Keratinocyte (primary cell): ENCODE results near the gene THUMPD3. TPM values are rescaled to one million over a fixed set of nuclear protein-coding genes. Genes with fewer than 3 reads are reported as not detected.

ENCODE experiments used
- DNase-seq: peaks from one replicate; pipeline ENCODE4 v3.0.0-alpha.2; 2011; ENCODE audit warnings: low read depth, missing footprints, low spot score
- FAIRE-seq: peaks from 2 replicates; lab custom pipeline; 2011; peaks lifted over from hg19 to GRCh38; lab: Jason Lieb, UNC
- H2AFZ ChIP-seq: 2 replicates; pipeline ENCODE4 v1.6.0; 2012; ENCODE audit warnings: low read length, control low read depth, inconsistent platforms; ENCODE audit not compliant: control insufficient read depth
- H3K27ac ChIP-seq: 2 replicates; pipeline ENCODE4 v1.5.1; 2011; ENCODE audit warnings: low read length; ENCODE audit not compliant: control insufficient read depth, insufficient read depth
- H3K27me3 ChIP-seq: 3 replicates; pipeline ENCODE4 v1.6.0; 2011; ENCODE audit warnings: low read length; ENCODE audit not compliant: control insufficient read depth, insufficient read depth; ENCODE audit errors: extremely low read depth
- H3K36me3 ChIP-seq, 2 experiments: 2 replicates in 1 of 2; 3 replicates in 1 of 2; pipeline ENCODE4 v1.5.1; 2011; ENCODE audit warnings: low read length in 2 of 2, mild to moderate bottlenecking in 1 of 2; ENCODE audit not compliant: control insufficient read depth in 2 of 2, insufficient read depth in 2 of 2; ENCODE audit errors: extremely low read depth in 1 of 2
- H3K4me1 ChIP-seq: 3 replicates; pipeline ENCODE4 v1.5.1; 2011; ENCODE audit warnings: low read length; ENCODE audit not compliant: control insufficient read depth, insufficient read depth; ENCODE audit errors: extremely low read depth
- H3K4me2 ChIP-seq: 3 replicates; pipeline ENCODE4 v1.6.0; 2011; ENCODE audit warnings: low read depth, low read length; ENCODE audit not compliant: control insufficient read depth, insufficient read depth; ENCODE audit errors: extremely low read depth
- H3K4me3 ChIP-seq, 3 experiments: fragments of 200-600 bp in 1 of 3; sonication (generic) in 1 of 3; 2 replicates in 2 of 3; 3 replicates in 1 of 3; pipeline ENCODE4 v1.5.1; 2011 to 2016; ENCODE audit warnings: low read length in 3 of 3, mild to moderate bottlenecking in 3 of 3, control low read depth in 2 of 3, inconsistent platforms in 1 of 3, low read depth in 1 of 3, mixed read lengths in 1 of 3, mixed run types in 1 of 3, moderate library complexity in 1 of 3; ENCODE audit not compliant: control insufficient read depth in 2 of 3, insufficient read depth in 2 of 3; ENCODE audit errors: extremely low read depth in 1 of 3
- H3K79me2 ChIP-seq: 2 replicates; pipeline ENCODE4 v1.6.0; 2012; ENCODE audit warnings: low read length; ENCODE audit not compliant: control insufficient read depth, insufficient read depth
- H3K9ac ChIP-seq: 3 replicates; pipeline ENCODE4 v1.6.0; 2011; ENCODE audit warnings: low read length; ENCODE audit not compliant: control insufficient read depth, insufficient read depth; ENCODE audit errors: extremely low read depth
- H3K9me1 ChIP-seq: 3 replicates; pipeline ENCODE4 v1.6.0; 2011; ENCODE audit warnings: low read length; ENCODE audit not compliant: control insufficient read depth, insufficient read depth; ENCODE audit errors: extremely low read depth
- H3K9me3 ChIP-seq: 2 replicates; pipeline ENCODE4 v1.5.1; 2012; ENCODE audit warnings: low read depth, low read length; ENCODE audit not compliant: control insufficient read depth
- H4K20me1 ChIP-seq: 3 replicates; pipeline ENCODE4 v1.6.0; 2011; ENCODE audit warnings: low read length; ENCODE audit not compliant: control insufficient read depth, insufficient read depth; ENCODE audit errors: extremely low read depth
- CTCF ChIP-seq, 3 experiments: IDR thresholded peaks in 1 of 3; conservative IDR thresholded peaks in 1 of 3; optimal IDR thresholded peaks in 1 of 3; 2 replicates in 2 of 3; 3 replicates in 1 of 3; pipeline versions ENCODE3 to v1.5.1; 2011; ENCODE audit warnings: low read length in 3 of 3, mild to moderate bottlenecking in 3 of 3, moderate library complexity in 2 of 3, control low read depth in 1 of 3, inconsistent platforms in 1 of 3; ENCODE audit not compliant: insufficient read depth in 2 of 3; ENCODE audit errors: extremely low read depth in 1 of 3
- EZH2 ChIP-seq: IDR thresholded peaks from one replicate; pipeline ENCODE4 v1.6.1; 2012; ENCODE audit warnings: inconsistent platforms, mild to moderate bottlenecking, low read length, moderate library complexity
- dilution Hi-C: fragments of 300-500 bp; cut with MboI; formaldehyde crosslinking; loops from one replicate; pipeline ENCODE4 v1.7.0; 2020; ENCODE audit warnings: low sequenced_read_pairs; ENCODE audit not compliant: extremely low pct_ligation_motif_present
- polyA plus RNA-seq, 5 experiments: library from polyadenylated mRNA; depleted of rRNA in 3 of 5; stranded (reverse) in 3 of 5; stranded (forward) in 1 of 5; unstranded in 1 of 5; fragments of >200 nt; gene quantifications; 1 replicate in 1 of 5; 2 replicates in 3 of 5; 3 replicates in 1 of 5; pipeline versions ENCODE4 v1.2.1 to v1.2.3, GENCODE V29; 2011 to 2012; ENCODE audit warnings: missing spikeins in 2 of 5, low read depth in 1 of 5, low replicate concordance in 1 of 5

The THUMPD3 gene
- polyA plus RNA-seq, 1 donor (not counting 4 experiments of a cell fraction or from before 2014, with no cell fraction given) = 59.8 TPM

- no peak overlapping the region for H3K4me3 ChIP-seq
- no peak overlapping the region for H3K4me2 ChIP-seq
- dilution Hi-C loops = no loop called here
- FAIRE-seq (no peak), DNase-seq (no peak)
- H3K9me1 ChIP-seq = no peaks in the 10 kb centered on the region
- H4K20me1 ChIP-seq = no peaks in the 10 kb centered on the region
- H3K4me1 ChIP-seq = peaks cover 15% of the 10 kb centered on the region
- H3K27me3 ChIP-seq = no peaks in the 10 kb centered on the region
- no peaks in the 10 kb centered on the region for H3K36me3 ChIP-seq
- H3K79me2 ChIP-seq = no peaks in the 10 kb centered on the region
- no peak overlapping the region for H3K27ac ChIP-seq
- no peak overlapping the region for H2AFZ ChIP-seq
- no peak overlapping the region for H3K9ac ChIP-seq
- TF ChIP-seq EZH2 (no peak), CTCF (optimal IDR thresholded peaks at IDR 0.05 in 1 of 3, IDR thresholded peaks at IDR 0.05 in 1 of 3, conservative IDR thresholded peaks at IDR 0.05 in 1 of 3; ENCODE audit: extremely low read depth in 1 of 3, insufficient read depth in 2 of 3, low read length in 3 of 3) (no peak)
- H3K9me3 ChIP-seq = no peaks in the 10 kb centered on the region
Measured at GRCh38 chr3:9346141-9346540, 16.7 kb upstream of the THUMPD3 start.

DNA sequence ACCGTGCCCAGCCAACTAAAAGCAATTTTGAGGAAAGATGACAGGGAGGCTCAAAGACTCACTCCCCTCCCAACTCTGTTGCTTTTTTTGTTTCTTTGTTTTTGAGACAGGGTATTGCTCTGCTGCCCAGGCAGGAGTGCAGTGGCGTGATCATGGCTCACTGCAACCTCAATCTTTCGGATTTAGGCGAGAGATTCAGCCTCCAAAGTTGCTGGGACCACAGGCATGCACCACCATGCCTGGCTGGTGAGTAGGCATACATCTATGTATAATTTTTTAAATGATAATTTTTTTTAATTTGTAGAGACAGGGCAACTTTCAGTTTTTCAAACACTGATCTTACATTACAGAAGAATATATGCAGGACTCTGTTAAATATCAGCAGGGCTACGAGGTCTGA, 15.8 kb upstream of the THUMPD3 start:
- H3K27ac ChIP-seq = no peak overlapping the region
- peaks cover 25% of the 10 kb centered on the region for H3K4me1 ChIP-seq
- FAIRE-seq = no peak
- H3K9ac ChIP-seq = no peak overlapping the region
- no peak overlapping the region for H3K4me3 ChIP-seq
- H3K9me1 ChIP-seq = no peaks in the 10 kb centered on the region
- TF ChIP-seq CTCF (optimal IDR thresholded peaks at IDR 0.05 in 1 of 3, IDR thresholded peaks at IDR 0.05 in 1 of 3, conservative IDR thresholded peaks at IDR 0.05 in 1 of 3; ENCODE audit: extremely low read depth in 1 of 3, insufficient read depth in 2 of 3, low read length in 3 of 3) (no peak), EZH2 (no peak)
- no peak for DNase-seq
- no peaks in the 10 kb centered on the region for H3K27me3 ChIP-seq
- H3K9me3 ChIP-seq = no peaks in the 10 kb centered on the region
- dilution Hi-C loops = no loop called here
- no peak overlapping the region for H3K4me2 ChIP-seq
- no peaks in the 10 kb centered on the region for H4K20me1 ChIP-seq
- H3K79me2 ChIP-seq = no peaks in the 10 kb centered on the region
- no peak overlapping the region for H2AFZ ChIP-seq
- no peaks in the 10 kb centered on the region for H3K36me3 ChIP-seq
